NCI-H774 (cell line): Measurements from ENCODE around the gene ISLR.

Source experiments
- DNase-seq: peaks from one replicate; lab custom pipeline; 2025; lab: John Stamatoyannopoulos, UW

ISLR gene

GRCh38 chr15:74173380-74174218 lies at the start of gene ISLR:
Gene ISLR (plus strand): TSS chr15:74173710. CDS start chr15:74174859, 1,149 bp downstream.
- no peak for DNase-seq

- DNase-seq: no peak
These were observed 49.3 kb upstream of the ISLR start for GRCh38 chr15:74124196-74124595.

GRCh38 chr15:74124759-74125158 lies 48.8 kb upstream of the ISLR start:
- DNase-seq: no peak

DNA sequence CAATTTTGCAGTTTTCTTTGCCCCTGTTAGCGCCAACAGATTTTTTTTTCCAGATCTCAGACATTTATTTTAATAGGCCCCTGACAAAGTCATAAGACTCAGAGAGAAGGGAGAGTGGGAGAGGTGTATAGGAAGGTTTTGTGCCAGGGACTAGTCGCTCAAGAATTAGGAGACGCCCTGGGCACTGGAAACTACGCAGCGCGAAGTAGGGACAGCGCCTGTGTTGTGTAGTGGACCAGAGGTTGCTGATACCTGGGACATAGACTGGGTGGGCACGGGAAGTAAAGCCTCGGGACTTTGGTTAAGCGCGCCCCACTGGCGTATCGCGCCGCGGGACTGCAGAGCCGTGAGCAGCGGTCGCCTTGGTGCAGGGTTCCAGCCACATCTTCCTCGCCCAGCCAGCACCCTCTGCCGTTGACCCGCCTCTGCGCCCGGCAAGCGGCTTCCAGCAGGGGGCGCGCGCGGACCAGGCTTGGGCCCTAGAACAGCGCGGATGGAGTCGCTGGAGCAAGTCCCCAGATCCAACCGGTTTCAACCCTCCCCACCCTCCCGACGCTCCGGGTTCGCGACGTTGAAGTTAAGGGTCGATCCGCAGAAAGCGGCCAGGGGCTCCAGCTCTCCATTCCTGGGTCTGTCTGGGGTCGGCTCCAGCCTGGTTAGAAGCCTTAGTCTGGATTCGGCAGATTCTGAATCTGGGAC lies 46.1 kb upstream of the ISLR start:
- DNase-seq: peak; percentile 80

- DNase-seq: no peak
These were observed 45.3 kb upstream of the ISLR start for GRCh38 chr15:74127954-74128784.

DNA sequence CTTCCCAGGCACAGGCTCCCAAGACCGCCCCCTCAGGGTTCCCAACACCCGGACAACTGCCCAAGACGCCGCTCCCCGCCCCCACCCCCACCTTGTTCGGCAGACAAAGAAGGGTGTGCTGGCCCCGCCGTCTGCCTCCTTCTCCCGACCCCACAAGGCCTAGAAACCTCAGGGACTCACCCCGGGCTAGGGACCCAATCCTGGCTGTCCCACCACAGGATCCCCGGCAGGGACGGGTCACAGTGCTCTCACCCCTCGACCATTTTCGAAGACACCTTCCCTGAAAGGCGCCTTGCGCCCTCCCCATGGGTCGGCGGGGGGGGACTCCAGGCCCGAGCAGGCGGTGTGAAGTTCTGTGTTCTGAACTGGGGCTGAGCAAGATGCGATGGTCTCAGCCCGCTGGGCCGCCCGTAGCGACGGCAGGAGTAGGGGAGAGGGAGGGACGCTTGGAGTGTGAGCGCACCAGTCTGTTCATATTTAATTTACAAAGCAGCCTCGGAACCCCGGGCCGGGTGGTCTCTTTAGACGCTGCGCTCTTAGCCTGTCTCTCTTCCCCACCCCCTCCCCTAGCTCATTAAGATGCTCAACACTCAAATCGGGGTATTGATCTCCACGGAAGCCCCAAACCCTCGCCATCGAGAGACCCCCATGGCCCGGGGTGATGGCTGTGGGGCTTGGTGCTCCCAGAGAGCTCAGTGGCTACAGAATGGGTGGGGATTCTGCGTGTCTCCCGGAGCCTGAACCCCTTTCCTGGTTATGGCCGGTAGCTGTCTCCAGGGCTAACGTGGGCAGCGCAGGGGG lies 44.5 kb upstream of the ISLR start:
- DNase-seq: no peak

- DNase-seq: no peak
These were observed 43.8 kb upstream of the ISLR start for GRCh38 chr15:74129586-74130154.

GRCh38 chr15:74130155-74130848 lies 43.2 kb upstream of the ISLR start, which contains the start of gene ISLR2:
Gene ISLR2 (plus strand): TSS chr15:74130586. CDS start chr15:74132755, 2,169 bp downstream.
- DNase-seq: no peak

- DNase-seq: no peak
These were observed 42.5 kb upstream of the ISLR start for GRCh38 chr15:74130849-74131627.

- no peak for DNase-seq
These were observed 41.7 kb upstream of the ISLR start for GRCh38 chr15:74131628-74132413.

DNA sequence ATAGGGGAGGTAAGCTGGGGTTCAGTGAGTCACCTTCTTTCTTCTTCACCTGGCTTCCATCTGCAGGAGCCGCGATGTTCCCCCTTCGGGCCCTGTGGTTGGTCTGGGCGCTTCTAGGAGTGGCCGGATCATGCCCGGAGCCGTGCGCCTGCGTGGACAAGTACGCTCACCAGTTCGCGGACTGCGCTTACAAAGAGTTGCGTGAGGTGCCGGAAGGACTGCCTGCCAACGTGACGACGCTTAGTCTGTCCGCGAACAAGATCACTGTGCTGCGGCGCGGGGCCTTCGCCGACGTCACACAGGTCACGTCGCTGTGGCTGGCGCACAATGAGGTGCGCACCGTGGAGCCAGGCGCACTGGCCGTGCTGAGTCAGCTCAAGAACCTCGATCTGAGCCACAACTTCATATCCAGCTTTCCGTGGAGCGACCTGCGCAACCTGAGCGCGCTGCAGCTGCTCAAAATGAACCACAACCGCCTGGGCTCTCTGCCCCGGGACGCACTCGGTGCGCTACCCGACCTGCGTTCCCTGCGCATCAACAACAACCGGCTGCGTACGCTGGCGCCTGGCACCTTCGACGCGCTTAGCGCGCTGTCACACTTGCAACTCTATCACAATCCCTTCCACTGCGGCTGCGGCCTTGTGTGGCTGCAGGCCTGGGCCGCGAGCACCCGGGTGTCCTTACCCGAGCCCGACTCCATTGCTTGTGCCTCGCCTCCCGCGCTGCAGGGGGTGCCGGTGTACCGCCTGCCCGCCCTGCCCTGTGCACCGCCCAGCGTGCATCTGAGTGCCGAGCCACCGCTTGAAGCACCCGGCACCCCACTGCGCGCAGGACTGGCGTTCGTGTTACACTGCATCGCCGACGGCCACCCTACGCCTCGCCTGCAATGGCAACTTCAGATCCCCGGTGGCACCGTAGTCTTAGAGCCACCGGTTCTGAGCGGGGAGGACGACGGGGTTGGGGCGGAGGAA lies 40.5 kb upstream of the ISLR start:
- no peak for DNase-seq

DNA sequence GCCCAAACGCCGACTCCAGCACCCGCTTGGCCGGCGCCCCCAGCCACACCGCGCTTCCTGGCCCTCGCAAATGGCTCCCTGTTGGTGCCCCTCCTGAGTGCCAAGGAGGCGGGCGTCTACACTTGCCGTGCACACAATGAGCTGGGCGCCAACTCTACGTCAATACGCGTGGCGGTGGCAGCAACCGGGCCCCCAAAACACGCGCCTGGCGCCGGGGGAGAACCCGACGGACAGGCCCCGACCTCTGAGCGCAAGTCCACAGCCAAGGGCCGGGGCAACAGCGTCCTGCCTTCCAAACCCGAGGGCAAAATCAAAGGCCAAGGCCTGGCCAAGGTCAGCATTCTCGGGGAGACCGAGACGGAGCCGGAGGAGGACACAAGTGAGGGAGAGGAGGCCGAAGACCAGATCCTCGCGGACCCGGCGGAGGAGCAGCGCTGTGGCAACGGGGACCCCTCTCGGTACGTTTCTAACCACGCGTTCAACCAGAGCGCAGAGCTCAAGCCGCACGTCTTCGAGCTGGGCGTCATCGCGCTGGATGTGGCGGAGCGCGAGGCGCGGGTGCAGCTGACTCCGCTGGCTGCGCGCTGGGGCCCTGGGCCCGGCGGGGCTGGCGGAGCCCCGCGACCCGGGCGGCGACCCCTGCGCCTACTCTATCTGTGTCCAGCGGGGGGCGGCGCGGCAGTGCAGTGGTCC lies 39.7 kb upstream of the ISLR start:
- no peak for DNase-seq

DNA sequence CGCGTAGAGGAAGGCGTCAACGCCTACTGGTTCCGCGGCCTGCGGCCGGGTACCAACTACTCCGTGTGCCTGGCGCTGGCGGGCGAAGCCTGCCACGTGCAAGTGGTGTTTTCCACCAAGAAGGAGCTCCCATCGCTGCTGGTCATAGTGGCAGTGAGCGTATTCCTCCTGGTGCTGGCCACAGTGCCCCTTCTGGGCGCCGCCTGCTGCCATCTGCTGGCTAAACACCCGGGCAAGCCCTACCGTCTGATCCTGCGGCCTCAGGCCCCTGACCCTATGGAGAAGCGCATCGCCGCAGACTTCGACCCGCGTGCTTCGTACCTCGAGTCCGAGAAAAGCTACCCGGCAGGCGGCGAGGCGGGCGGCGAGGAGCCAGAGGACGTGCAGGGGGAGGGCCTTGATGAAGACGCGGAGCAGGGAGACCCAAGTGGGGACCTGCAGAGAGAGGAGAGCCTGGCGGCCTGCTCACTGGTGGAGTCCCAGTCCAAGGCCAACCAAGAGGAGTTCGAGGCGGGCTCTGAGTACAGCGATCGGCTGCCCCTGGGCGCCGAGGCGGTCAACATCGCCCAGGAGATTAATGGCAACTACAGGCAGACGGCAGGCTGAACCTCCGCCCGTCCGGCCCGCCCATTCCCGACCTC lies 39.0 kb upstream of the ISLR start:
- no peak for DNase-seq

DNA sequence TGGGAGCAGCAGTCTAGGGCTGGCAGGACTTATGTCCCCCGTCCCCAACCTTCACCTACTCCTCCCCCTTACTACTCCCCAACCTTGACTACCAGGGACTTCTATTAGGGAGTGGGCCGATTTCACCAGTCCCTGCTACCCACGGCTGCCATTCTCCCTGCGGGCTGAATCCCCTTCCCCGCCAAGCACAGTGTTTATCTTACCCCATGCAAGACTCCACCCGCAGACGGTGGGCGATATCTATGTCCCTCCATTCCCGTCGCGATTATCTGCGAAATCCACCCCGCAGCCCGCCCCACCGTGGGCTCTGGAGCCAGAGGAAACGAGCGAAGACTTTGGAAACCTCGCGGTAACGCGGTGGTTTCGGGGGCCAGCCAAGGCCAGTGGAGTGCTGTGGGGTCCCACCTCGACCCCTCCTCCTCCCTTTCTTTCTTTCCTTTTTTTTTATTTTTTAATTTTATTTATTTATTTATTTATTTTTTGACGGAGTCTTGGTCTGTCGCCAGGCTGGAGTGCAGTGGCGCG lies 38.4 kb upstream of the ISLR start:
- DNase-seq: no peak

GRCh38 chr15:74136540-74136813 lies 37.0 kb upstream of the ISLR start:
- no peak for DNase-seq

- DNase-seq: no peak
These were observed 36.5 kb upstream of the ISLR start for GRCh38 chr15:74136814-74137536.
